ENCODE measurements around the gene NKD1. TPM values are rescaled to one million over a fixed set of nuclear protein-coding genes. Genes with fewer than 3 reads are reported as not detected.

NKD1 gene
- total RNA-seq, 1 donor from 2014 or later: 7.9 TPM

DNA sequence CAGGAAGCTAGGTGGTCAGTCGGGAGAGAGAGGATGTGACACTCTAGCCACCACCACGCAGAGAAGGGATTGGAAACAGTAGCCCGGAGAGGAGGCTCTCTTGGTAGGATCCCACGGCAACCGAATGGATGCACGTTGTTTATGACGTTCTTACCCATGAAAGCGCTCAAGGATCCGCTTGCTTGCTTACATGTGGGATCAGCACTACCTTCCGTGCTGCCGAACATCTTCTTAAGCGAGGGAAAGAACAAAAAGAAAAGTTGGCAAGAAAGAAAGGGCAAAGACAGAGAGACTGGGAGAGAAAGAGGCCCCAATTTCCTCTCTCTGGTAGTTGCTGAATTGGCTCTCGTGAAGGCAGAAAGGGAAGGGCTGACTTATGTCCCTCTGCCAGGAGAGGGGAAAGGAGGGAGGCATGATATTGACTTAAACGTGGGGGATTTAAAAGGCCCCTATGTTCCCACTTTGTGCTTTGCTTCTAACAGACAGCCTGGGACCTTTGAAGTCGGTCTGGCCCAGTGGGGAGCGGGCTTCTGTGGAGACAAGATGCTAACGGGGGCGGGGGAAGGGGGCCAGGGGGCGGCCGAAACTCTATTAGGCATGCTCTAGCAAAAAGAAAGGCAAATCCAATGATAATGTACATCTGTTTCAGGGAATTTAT lies 97.5 kb downstream of the NKD1 start:
- DNase-seq (ENCODE audit: low spot score): peak; percentile 94

DNA sequence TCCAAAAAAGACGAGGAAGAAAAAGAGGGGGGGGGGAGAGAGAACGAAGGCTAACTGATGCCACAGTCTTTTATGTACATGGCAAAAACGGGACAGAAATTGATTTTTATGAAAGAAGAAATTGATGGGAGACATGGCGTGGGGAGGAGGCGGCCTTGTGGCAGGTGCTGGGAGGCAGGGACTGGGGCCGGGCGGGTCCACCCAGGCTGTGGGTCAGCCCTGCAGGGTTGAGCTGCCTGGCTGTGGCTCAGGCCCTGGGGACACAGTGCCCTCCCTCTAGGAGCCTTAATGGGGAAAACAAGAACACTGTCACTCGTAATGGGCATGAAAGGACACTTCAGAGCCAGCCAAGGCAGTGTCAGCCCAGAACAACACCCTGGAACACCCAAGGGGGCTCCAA lies 98.1 kb downstream of the NKD1 start:
- DNase-seq (ENCODE audit: low spot score): no peak

DNA sequence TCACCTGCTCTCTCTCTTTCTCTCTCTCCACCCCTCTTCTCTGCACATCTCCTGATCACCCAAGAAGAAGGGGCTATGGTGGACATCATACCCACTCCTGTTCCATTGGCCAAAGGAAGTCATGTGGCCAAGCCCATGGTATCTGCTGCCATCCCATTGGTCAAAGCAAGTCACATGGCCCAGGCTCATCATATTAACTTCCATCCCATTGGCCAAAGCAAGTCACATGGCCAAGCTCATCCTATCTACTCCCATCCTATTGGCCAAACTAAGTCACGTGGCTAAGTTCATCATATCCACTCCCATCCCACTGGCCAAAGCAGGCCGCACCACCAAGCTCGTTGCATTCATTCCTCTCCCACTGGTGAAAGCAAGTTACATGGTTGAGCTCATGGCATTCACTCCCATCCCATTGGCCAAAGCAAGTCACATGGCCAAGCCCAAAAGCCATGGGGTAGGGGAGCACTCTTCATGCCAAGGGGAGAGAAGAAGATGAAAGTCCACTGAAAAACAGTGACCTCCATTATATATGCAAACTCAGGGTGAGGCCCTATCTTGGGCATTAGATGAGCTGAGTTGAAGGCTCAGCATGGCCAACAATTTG lies 103.7 kb downstream of the NKD1 start:
- DNase-seq (ENCODE audit: low spot score): no peak

DNA sequence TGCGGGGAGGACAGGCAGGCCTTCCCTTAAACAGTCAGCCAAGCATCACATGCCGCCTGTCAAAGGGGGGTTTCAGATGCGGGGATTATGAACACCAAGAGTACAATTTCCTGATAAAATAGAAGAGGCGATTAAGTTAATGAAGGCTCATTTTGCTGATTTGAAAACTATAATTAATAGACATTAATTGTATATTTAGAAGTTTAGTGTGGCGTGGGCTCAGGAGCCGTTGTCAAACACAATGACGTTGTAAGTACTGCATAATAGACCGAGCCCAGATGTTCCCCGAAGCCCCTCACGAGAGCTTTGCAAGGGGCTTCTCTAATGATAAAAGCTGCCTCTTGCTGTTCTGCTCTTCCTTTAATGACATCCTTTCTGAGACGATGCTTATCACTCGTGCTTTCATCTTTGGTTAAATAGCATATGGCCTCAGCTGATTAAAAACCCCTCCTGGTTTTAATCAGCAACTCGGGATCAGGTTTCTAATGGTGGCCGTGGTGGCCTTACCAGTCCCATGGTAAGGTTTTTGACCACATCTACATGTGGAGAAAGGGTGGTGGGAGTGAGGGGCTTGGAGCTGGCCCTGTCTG lies 104.7 kb downstream of the NKD1 start:
- DNase-seq (ENCODE audit: low spot score): no peak

DNA sequence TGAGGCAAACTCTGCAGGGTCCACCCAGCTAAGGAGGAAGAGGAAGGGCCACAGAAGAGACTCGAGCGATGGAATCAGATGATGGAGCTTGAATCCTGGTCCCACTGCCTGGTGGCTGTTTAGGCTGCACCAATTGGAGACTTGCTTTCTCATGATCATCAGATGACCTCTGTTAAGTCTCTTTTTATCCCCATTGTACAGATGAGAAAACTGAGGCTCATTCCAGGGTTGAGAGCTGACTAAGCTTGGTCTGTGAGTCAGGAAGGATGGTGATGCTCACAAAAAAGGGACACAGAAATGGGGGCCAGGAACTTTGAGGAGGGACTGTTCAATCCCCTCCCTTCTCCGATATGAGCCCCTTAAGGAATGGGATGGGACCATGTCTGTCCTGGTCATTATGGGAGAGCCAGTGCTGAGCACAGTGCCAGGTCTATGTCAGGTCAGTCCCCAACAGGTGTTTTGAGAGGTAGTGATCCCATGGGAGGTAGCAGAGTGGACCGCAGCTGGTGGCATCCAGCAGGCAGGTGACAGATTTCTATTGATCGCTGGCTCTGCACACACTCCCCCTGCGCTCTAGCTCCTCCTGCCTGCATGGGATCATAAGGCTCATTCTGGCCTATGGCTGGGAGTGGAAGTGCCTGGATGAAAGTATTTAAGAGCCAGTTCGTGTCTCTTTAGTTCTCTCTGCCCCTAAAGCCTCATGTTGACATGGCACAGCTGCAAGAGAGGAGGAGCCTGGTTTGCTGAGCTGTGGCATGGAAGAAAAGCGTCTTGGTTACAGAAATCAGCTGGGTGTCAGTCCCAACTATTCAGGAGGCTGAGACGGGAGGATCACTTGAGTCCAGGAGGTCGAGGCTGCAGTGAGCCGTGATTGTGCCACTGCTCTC lies 105.7 kb downstream of the NKD1 start:
- DNase-seq (ENCODE audit: low spot score): peak; percentile 67

DNA sequence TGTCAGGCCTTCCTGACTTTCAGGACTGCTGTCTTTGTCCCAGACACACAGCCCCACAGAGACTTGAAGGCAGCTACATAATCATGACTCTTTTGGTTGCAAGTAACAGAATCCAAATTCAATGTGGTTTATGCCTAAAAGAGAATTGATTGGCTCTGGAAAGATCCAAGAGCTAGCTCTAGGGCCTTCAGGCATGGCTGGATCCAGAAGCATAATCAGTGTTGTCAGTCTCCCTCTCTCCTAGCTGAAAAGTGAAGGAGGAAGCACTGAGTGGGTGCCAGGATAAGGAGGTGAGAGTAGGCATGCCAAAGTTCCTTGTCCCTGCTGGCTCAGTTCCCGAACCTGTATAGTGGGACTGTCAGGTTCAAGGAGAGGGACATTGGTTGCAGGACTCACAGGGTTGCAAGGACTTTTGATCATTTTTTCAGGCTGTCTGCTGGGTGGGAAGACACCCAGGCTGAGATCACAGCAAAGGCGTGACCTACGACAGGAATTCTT lies 107.4 kb downstream of the NKD1 start:
- no peak for DNase-seq (ENCODE audit: low spot score)

DNA sequence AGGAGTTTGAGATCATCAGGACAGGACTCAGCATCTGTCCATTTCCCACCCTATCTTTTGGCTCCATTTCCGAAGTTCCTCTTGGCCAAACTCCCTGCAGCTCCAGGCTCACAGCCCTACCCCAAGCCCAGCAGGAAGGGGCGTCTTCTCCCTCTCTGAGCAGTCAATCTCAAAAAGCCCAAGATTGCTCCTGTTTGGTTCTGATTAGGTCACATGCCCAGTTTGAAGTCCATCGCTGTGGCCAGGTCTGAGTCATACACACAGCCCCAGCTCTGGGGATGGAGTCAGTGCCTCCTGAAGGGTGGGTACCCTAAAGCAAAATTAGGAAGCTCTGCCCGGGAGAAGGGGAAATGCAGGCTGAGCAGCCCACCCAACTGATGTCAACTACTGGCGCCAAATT lies 109.0 kb downstream of the NKD1 start:
- DNase-seq (ENCODE audit: low spot score): peak; percentile 85

DNA sequence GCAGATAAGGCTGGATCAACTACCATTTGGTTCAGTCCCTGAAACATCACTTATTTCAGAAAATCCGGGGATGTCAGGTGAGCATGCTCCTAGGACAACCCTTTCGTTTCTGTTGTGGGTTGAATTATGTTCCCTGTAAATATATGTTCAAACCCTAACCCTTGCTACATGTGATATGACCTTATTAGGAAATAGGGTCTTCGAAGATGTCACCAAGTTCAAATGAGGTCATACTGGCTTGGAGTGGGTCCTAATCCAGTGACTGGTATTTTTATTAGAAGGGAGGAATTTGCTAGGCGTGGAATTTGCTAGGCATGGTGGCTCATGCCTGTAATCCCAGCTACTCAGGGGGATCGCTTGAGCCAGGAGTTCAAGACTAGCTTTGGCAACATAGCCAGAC lies 111.6 kb downstream of the NKD1 start:
- DNase-seq (ENCODE audit: low spot score): peak; percentile 71

DNA sequence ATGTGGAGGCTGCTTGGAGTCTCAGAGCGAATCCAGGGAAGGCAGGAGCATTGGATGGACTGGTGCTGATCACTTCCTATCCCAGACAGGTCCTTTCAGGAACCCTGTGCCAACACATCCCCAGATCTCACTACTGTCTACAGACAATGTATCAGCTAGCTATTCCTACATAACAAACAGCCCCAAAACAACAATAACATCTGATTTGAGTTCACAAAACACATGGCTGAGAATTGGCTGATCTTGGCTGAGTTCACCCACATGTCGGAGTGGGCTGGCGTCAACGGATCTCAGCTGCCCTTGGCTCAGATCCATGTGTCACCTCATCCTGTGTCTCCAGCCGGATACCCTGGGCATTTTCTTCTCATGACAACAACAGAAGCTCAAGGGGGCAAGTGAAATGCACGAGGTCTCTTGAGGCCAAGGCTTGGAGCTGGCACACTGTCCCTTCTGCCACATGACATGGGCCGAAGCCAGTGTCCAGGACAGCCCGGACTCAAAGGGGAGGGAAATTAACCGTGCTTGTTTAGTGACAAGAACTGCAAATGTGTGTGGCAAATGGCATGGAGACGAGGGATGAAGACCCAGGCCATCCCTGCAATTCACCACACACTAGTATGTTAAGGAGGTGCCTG lies 114.2 kb downstream of the NKD1 start:
- DNase-seq (ENCODE audit: low spot score): no peak

DNA sequence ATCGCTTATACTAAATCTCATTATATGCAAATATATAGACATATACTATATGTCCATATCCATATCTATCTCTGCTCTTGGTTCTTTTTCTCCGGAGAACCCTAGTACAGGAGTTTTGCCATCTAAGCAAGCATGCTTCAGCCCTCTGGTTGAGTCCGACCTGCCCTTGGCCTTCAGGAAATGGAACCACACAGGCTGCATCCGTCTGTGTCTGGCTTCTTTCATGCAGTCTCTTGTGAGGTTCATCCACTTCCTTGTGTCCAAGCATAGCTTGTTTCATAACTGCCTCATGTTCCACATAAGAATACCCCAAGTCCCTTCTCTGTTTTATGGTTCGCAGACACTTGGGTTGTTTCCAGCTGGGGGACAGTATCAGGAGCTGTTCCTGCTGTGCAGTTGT lies 116.1 kb downstream of the NKD1 start:
- DNase-seq (ENCODE audit: low spot score): no peak

DNA sequence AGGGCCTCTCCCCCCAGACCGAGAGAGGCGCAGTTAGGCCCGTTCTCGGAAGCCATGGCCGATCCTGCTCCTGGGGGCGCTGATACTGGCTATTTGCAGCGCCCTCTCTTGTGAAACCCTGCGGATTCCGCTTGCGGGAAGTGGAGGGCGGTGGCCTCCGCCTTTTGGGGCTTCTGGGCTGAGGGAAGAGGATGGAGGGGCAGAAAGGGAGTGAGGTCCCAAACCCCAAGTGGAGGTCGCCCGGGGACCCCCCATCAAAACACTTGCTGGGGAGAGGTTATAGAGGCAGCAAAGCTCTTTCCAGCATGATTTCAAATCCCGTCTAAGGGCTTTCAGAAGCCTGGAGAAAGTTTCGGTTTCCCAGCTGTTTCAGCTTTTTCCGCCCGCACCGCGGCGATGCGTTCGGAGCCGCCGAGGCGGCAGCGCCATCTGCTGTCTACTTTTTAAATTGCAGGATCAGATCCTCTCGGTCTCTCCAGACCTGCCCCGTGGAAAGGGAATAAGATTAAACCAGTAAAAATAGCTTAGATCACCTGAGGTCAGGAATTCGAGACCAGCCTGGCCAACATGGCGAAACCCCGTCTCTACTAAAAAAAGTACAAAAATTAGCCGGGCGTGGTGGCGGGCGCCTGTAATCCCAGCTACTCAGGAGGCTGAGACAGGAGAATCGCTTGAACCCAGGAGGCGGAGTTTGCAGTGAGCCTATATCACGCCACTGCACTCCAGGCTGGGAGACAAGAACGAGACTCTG lies 117.1 kb downstream of the NKD1 start:
- DNase-seq (ENCODE audit: low spot score): peak; percentile 84

DNA sequence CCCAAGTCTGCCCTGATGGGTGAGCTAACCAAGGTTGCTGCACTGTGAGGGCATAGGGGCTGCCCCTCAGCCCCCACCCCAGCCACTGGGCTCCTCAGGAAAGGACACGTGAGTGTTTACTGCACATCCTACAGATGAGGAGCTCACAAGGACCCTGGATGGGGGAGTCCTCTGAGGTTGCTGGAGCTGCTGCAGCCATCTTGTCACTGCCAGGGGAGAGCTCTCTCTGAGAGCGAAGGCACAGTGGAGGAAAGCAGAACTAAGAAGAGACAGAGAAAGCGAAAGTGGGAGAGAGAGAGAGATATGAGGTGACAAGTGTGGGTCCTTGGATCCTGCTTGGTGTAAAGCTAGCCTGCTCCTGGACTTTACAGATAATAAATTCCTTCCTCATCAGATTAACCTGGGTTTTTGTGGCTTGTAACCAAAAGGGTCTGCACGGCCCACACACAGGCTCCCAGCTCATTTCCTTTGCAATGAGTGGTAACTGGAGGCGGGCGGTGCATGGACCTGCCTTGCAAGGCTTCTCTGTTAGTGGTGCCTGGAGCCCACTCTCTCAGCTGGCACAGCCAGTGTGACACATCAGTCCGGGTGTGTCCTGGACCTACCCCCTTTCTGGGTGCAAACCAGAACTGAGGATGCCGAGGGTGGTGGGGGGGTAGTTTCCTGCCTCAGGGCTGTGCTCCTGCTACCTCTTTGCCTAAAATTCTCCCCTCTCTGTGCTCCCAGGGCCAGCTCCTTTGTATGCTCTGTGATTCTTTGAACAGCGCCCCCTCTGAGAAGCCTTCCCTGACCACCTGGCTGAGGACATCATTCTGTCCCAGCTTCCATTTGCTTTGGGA lies 118.7 kb downstream of the NKD1 start:
- no peak for DNase-seq (ENCODE audit: low spot score)

DNA sequence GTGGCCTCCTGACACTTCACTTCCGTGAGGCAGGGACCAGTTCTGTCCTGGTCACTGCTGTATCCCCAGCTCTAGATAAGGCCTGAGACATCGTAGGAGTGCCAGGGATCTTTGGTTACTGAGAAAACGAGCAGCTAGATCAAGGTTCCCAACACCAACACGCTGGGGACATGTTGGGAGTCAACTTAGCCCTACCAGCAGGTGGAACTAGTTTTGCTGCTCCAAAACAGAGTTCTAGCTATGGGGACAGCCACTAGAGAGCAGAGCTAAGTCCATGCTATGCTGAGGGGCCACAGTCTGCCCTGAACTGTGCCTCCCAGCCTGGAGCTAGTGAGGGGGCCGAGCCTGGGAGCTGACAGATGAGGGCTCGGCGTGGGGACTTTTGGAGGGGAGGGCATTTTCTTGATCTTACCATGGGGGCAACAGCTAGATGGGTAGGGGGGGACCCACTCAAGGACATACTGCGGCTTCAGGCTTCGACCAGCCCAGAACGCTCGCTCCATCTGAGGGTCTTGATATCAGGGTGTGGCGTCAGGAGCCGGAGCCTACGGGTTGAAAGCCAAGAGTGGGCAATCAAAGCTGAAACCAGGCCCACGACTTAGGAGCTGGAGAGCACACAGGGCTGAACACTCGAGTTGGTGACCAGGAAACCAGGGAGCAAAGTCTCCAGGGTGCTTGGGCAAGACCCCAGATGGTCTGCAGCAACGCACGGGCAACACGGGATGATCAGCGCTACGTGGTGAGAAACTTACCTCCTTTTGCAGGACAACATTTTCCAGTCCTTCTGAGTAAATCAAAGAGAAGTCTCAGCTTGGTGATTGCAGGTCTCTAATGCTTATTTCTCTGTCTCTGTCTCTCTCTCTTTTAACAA lies 119.5 kb downstream of the NKD1 start:
- no peak for DNase-seq (ENCODE audit: low spot score)

DNA sequence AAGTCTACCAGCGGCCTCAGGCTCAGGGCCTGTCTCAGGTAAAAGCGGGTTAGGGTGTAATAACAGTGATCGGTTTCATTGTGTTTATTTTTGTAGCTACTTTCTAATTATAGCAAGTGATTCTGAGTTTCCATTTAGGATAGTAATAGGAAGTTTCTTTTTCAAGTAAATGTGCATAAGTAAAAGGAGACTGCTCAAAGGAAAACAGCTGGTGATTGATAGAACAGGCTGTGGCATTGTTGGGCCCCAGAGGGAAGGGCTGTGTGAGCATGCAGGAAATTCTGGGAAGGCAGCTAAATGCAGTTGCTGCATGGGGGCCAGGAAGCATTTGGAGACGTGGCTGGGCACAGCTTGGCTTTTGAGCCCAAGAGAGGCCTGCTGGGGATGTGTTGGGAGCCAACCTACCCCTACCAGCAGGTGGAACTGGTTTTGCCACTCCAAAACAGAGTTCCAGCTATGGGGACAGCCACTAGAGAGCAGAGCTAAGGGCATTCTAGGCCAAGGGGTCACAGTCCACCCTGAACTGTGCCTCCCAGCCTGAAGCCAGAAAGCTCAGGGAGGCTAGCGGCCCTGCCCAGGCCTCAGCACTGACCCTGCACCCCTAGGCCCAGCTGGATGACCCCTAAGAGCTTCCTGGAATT lies 120.3 kb downstream of the NKD1 start:
- no peak for DNase-seq (ENCODE audit: low spot score)

DNA sequence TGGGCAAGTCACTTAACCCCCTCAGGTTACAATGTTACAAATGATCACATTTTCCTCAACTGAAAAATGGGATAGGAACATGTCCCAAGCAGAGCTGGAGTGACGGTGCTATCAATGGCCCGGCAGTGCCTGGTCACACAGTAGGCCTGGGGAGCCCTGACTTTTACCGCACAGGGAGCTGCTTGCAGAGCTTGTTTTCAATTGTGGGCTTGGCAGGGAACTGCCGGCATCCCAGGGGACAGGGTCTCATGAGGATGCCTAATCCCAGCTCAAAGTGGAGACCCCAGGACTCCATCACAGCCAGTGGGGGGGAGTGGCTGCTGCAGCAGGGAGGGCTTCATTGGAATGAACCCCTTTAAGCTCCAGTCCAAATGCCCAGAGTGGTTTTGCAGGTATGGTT lies 121.5 kb downstream of the NKD1 start:
- no peak for DNase-seq (ENCODE audit: low spot score)

DNA sequence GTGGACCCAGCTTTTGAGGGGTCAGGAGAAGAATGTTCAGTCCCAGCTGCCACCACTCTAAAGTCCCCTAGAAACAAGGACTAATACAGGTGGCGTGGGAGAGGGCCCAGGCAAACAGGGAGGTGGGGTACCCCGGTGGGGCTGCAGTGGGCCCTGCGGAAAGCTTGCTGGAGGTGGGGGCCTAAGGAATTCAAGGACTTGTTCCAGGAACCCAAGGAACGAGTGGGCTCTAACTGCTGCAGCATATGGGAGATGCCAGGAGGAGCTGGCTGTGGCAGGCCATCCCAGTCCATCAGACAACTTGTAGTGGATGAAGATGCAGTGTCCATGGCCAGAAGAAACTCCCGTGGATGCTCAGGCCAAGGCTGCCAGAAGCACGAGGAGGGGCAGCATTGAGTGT lies 122.3 kb downstream of the NKD1 start:
- no peak for DNase-seq (ENCODE audit: low spot score)

DNA sequence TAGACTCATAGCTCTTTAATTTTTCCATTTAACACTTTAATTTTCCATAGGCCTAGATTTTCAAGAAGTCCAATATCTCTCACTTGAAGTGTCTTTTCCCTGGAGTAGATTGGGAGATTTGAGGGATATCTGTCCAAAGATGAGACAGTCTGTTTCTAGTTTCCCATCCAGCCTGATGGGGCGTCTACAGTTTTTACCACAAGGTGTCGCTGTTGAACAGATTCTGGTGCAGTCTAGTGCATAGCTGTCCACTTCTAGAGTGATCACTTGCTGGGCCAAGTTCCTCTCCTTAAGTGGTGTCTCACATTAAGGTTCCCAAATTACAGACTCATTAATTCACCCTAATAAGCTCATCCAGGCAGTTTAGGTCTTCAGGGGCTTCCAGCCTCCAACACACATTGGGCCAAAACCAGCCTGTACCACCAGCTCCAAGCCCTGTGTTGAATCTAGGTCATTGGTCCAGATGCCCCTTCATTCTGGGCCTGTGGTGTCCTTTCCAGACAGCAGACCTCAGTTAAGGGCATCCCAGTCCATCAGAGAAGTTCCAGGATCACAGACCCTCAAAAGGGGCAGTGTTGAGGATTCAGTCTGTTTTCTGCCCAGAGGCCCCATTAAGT lies 123.6 kb downstream of the NKD1 start:
- DNase-seq (ENCODE audit: low spot score): no peak

Measured in umbilical cord (tissue), 2 donors.